BLaER1 (cell line): ENCODE results near the gene NDUFV3.
"Not testable (repeated sequence)": the region's sequence is repeated elsewhere in the genome, so short reads cannot be mapped to it uniquely, and the experiment has no call there.

Source experiments
- H3K27ac ChIP-seq: shearing (Covaris generic); formaldehyde crosslinking; 2 replicates; pipeline ENCODE4 v1.8.1; 2022
- H3K27me3 ChIP-seq: shearing (Covaris generic); formaldehyde crosslinking; 2 replicates; pipeline ENCODE4 v1.8.1; 2022
- H3K36me3 ChIP-seq: shearing (Covaris generic); formaldehyde crosslinking; 2 replicates; pipeline ENCODE4 v1.8.1; 2022
- H3K4me1 ChIP-seq: shearing (Covaris generic); formaldehyde crosslinking; 2 replicates; pipeline ENCODE4 v1.8.1; 2022
- H3K4me2 ChIP-seq: shearing (Covaris generic); formaldehyde crosslinking; 2 replicates; pipeline ENCODE4 v1.8.1; 2022
- H3K4me3 ChIP-seq: shearing (Covaris generic); formaldehyde crosslinking; 2 replicates; pipeline ENCODE4 v1.8.1; 2022
- H3K9ac ChIP-seq: shearing (Covaris generic); formaldehyde crosslinking; 2 replicates; pipeline ENCODE4 v1.8.1; 2022
- H3K9me3 ChIP-seq: shearing (Covaris generic); formaldehyde crosslinking; 2 replicates; pipeline ENCODE4 v1.8.1; 2022
- H4K20me1 ChIP-seq: shearing (Covaris generic); formaldehyde crosslinking; 2 replicates; pipeline ENCODE4 v1.8.1; 2022
- Cebpa-rat ChIP-seq: shearing (Covaris generic); IDR thresholded peaks from 2 replicates; pipeline ENCODE4 v1.8.1; 2022

NDUFV3 gene

DNA sequence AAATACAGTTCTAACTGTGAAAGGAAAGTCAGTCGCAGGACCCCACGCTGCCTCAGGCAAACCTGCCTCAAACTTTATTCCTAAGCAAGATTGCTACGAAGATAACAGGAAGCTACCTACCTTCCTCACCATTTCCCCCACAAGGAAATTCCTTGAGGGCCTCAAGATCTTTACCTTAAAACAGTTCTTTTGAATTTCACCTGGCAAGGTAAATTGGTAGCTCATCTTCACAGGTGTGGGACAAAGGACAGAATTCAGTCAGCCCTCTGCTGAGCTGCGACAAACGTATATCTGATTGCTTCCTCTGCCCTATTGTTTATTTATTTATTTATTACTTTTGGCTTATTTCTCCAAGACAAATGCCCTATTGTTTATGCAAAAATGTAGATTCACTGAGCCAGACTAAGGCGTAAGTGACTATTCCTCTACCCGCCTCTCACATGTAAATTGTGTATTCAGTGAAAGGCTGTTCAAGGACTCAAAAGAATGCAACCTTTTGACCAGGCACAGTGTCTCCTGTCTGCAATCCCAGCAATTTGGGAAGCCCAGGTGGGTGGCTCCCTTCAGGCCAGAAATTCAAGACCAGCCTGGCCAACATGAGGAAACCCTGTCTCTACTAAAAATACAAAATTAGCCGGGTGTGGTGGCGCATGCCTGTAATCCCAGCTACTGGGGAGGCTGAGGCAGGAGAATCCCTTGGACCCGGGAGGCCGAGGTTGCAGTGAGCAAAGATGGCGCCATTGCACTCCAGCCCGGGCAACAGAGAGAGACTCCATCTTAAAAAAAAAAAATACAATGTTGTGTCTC, 63.9 kb downstream of the NDUFV3 start:
- H3K36me3 ChIP-seq: no peaks in the 10 kb centered on the region
- H3K4me3 ChIP-seq: no peak overlapping the region
- no peak overlapping the region for H3K4me2 ChIP-seq
- H3K27ac ChIP-seq: no peak overlapping the region
- no peaks in the 10 kb centered on the region for H3K4me1 ChIP-seq
- no peaks in the 10 kb centered on the region for H3K9me3 ChIP-seq
- no peaks in the 10 kb centered on the region for H3K27me3 ChIP-seq
- TF ChIP-seq Cebpa-rat: no peak
- H4K20me1 ChIP-seq: no peaks in the 10 kb centered on the region
- H3K9ac ChIP-seq: no peak overlapping the region

DNA sequence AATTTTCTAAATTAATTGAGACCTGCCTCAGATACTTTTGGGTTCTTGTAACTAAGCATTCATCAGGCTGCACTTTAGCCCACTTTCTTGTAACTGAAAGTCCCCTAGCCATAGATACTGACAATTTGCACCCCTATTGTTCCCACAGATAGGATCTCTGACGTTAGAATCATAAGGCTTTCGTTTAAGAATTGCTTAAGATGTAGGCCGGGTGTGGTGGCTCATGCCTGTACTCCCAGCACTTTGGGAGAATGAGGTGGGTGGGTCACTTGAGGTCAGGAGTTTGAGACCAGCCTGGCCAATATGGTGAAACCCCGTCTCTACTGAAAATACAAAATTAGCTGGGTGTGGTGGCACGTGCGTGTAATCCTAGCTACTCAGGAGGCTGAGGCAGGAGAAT, 65.0 kb downstream of the NDUFV3 start:
- not testable (repeated sequence) for H3K27me3 ChIP-seq, H3K9me3 ChIP-seq, H3K9ac ChIP-seq, H3K4me2 ChIP-seq, H3K27ac ChIP-seq, H3K4me1 ChIP-seq, H3K36me3 ChIP-seq, H3K4me3 ChIP-seq, H4K20me1 ChIP-seq

DNA sequence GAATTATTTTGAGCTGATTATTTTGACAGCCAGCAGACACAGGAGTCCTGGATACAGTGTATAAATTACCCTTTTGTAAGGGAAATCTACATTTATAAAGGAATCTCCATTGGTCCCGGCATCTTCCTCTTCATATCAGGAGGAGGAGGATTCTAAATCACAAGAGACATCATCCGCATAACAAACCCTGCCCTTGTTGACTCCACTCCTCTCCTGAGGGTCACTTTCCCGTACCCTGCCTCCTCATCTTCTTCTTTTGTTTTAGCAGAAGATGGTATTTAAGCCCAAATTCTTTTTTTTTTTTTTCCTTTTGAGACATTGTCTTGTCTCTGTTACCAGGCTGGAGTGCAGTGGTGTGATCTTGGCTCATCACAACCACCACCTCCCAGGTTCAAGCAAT, 66.6 kb downstream of the NDUFV3 start:
- no peak for TF ChIP-seq Cebpa-rat
- Histone ChIP-seq H3K27me3 (no peaks in the 10 kb centered on the region), H3K4me3 (no peak overlapping the region), H3K9me3 (no peaks in the 10 kb centered on the region), H3K4me2 (no peak overlapping the region), H4K20me1 (no peaks in the 10 kb centered on the region), H3K4me1 (no peaks in the 10 kb centered on the region), H3K27ac (no peak overlapping the region), H3K9ac (no peak overlapping the region), H3K36me3 (no peaks in the 10 kb centered on the region)

DNA sequence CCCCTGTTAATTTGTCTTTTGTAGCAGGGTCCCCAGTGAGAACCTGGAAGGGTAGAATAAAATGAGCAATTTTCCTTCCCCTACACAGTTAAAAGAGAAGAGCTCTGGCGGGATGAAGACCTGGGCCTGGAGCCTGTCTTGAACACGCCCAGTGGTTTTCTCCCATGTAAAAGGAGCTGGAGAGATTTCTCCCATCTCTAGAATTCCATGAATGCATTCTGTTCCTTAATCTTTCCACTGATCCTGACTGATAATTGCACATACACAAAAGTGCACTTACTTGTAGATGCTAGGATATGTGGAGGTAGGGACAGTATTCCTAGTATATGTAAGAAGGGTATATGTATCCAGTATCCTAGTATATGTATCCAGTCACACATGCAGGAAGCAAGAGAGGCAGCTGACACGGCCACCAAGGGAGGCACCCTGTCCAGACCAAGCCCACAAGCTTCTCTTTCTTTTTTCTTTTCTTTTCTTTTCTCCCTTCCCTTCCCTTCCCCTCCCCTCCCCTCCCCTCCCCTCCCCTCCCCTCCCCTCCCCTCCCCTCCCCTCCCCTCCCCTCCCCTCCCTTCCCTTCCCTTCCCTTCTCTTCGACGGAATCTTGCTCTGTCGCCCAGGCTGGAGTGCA, 69.4 kb downstream of the NDUFV3 start:
- H3K9ac ChIP-seq: no peak overlapping the region
- no peak overlapping the region for H3K27ac ChIP-seq

More for the DNA sequence above, 69.4 kb downstream of the NDUFV3 start:
- no peak overlapping the region for H3K4me2 ChIP-seq
- H3K9me3 ChIP-seq: no peaks in the 10 kb centered on the region
- no peaks in the 10 kb centered on the region for H3K36me3 ChIP-seq
- TF ChIP-seq Cebpa-rat: no peak
- no peak overlapping the region for H3K4me3 ChIP-seq
- no peaks in the 10 kb centered on the region for H4K20me1 ChIP-seq
- no peaks in the 10 kb centered on the region for H3K27me3 ChIP-seq
- no peaks in the 10 kb centered on the region for H3K4me1 ChIP-seq
